Neural cell (in vitro differentiated cells): Measurements from ENCODE around the gene RTL1.

Source experiments
- CTCF ChIP-seq: fragments of 450-650 bp; IDR thresholded peaks from 2 replicates; pipeline ENCODE4 v1.5.1; 2014; ENCODE audit warnings: antibody characterized with exemption, mild to moderate bottlenecking, moderate library complexity; ENCODE audit not compliant: poor library complexity, severe bottlenecking
- EP300 ChIP-seq: fragments of 450-650 bp; conservative IDR thresholded peaks from 2 replicates; pipeline ENCODE4 v1.6.1; 2014; ENCODE audit warnings: antibody characterized with exemption, mild to moderate bottlenecking, moderate library complexity; ENCODE audit not compliant: poor library complexity, severe bottlenecking
- EZH2 ChIP-seq: fragments of 200-600, 300-800 bp; shearing (Covaris generic), sonication (generic); IDR thresholded peaks from 2 replicates; pipeline ENCODE4 v1.6.1; 2014; ENCODE audit warnings: antibody characterized with exemption, low read length, borderline replicate concordance, mild to moderate bottlenecking; ENCODE audit not compliant: insufficient read depth, poor library complexity, severe bottlenecking
- RAD21 ChIP-seq: fragments of 450-650 bp; conservative IDR thresholded peaks from 2 replicates; pipeline ENCODE4 v1.6.1; 2014; ENCODE audit warnings: antibody characterized with exemption, mild to moderate bottlenecking, moderate library complexity

DNA sequence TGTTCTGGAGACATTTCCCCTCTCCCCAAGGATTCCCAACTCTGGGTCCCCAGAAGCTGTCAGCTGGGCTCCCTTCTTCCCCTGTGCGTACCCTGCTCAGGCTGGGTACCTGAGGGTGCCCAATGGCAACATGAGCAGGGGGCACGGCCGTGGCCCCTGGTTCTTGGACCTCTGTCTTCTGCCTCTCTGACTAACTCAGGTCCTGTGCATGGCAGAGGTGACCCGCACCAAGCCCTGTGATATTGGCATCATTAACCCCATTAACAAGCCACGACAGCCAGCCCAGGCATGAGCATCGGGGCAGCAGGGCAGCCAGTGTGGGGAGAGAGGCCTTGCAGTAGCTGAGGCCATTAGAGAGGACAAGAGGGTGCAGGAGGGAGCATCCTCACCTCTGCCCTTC, 28.4 kb downstream of the RTL1 start:
- TF ChIP-seq EP300 (no peak), CTCF (no peak), RAD21 (no peak), EZH2 (no peak)
